ENCODE data around the gene ZNF750.

ZNF750 gene

GRCh38 chr17:82872591-82873520 lies 33.0 kb upstream of the ZNF750 start:
- DNase-seq (ENCODE audit: low spot score), result no peak

- DNase-seq (ENCODE audit: low spot score), result no peak
Observed at GRCh38 chr17:82871776-82872561, 32.1 kb upstream of the ZNF750 start.

GRCh38 chr17:82871056-82871775 lies 31.4 kb upstream of the ZNF750 start:
- no peak for DNase-seq (ENCODE audit: low spot score)

- DNase-seq (ENCODE audit: low spot score), result no peak
Observed at GRCh38 chr17:82870541-82870940, 30.7 kb upstream of the ZNF750 start.

- no peak for DNase-seq (ENCODE audit: low spot score)
Observed at GRCh38 chr17:82870091-82870491, 30.3 kb upstream of the ZNF750 start.

GRCh38 chr17:82869536-82869935 lies 29.7 kb upstream of the ZNF750 start:
- DNase-seq (ENCODE audit: low spot score), result no peak

GRCh38 chr17:82868715-82869131 lies 28.9 kb upstream of the ZNF750 start:
- no peak for DNase-seq (ENCODE audit: low spot score)

GRCh38 chr17:82867763-82868325 lies 28.0 kb upstream of the ZNF750 start:
- DNase-seq (ENCODE audit: low spot score), result no peak

GRCh38 chr17:82866590-82867191 lies 26.9 kb upstream of the ZNF750 start:
- peak; percentile 92 for DNase-seq (ENCODE audit: low spot score)

GRCh38 chr17:82865774-82866395 lies 26.1 kb upstream of the ZNF750 start:
- DNase-seq (ENCODE audit: low spot score), result no peak

- no peak for DNase-seq (ENCODE audit: low spot score)
Observed at GRCh38 chr17:82865274-82865673, 25.5 kb upstream of the ZNF750 start.

- no peak for DNase-seq (ENCODE audit: low spot score)
Observed at GRCh38 chr17:82864713-82865248, 25.0 kb upstream of the ZNF750 start.

GRCh38 chr17:82863941-82864712 lies 24.3 kb upstream of the ZNF750 start:
- DNase-seq (ENCODE audit: low spot score), result peak; percentile 90

- DNase-seq (ENCODE audit: low spot score), result no peak
Observed at GRCh38 chr17:82863383-82863940, 23.6 kb upstream of the ZNF750 start.

- DNase-seq (ENCODE audit: low spot score), result no peak
Observed at GRCh38 chr17:82862737-82863382, 23.0 kb upstream of the ZNF750 start.

GRCh38 chr17:82862191-82862590 lies 22.4 kb upstream of the ZNF750 start:
- no peak for DNase-seq (ENCODE audit: low spot score)

GRCh38 chr17:82861393-82861775 lies 21.6 kb upstream of the ZNF750 start:
- no peak for DNase-seq (ENCODE audit: low spot score)

GRCh38 chr17:82860606-82861392 lies 21.0 kb upstream of the ZNF750 start:
- no peak for DNase-seq (ENCODE audit: low spot score)
